ENCODE results near the gene LCLAT1. TPM values are rescaled to one million over a fixed set of nuclear protein-coding genes. Genes with fewer than 3 reads are reported as not detected.
A peak's percentile ranks its signal among the peaks of the same experiment; 100 is the strongest.

LCLAT1 gene
- total and polyA plus RNA-seq, 2 of the 4 experiments (the other 2 are of a cell fraction) = 7.5 to 11.5 TPM

DNA sequence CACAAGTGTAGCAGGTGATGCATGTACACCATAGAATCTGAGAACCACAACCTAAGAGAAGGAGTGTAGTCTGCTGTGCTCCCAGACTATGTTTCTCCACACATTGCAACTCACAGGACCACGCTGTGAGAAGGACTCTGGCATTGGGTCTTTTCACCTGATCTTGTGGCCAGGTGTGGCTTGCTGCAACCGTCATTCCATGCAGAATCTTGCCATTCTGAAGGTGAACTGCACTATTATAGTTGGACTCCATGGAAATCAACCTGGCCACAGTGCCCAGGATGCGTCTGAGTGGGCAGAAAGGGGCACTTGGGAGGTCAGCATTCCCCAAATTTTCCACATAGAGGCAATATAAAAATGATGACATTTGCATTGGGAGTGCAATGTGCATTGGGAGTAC is 237.9 kb downstream of the LCLAT1 start:
- Histone ChIP-seq H2AK9ac (replicated peaks; ENCODE audit: low read depth, low read length, poor library complexity) (no peak overlapping the region), H4K5ac (ENCODE audit: low read depth, low read length) (no peak overlapping the region), H3K9me3 (ENCODE audit: control insufficient read depth, insufficient read depth, low read length) (no peaks in the 10 kb centered on the region), H3K18ac (ENCODE audit: low read depth, low read length) (no peak overlapping the region), H3K27me3 (ENCODE audit: control insufficient read depth, insufficient read depth, low read length) (no peaks in the 10 kb centered on the region), H2AK5ac (ENCODE audit: low read depth, low read length) (no peak overlapping the region), H3K9ac (ENCODE audit: low read depth, low read length) (no peak overlapping the region), H3K79me1 (ENCODE audit: low read depth in 1 of 2, low read length in 2 of 2) (no peaks in the 10 kb centered on the region), H3K4me3 (ENCODE audit: insufficient read depth, low read depth, low read length) (no peak overlapping the region), H3K4me2 (ENCODE audit: low read depth, low read length) (no peak overlapping the region), H2BK20ac (ENCODE audit: low read depth, low read length) (no peak overlapping the region), H3K14ac (replicated peaks; ENCODE audit: low read depth, low read length) (no peak overlapping the region), H2AFZ (replicated peaks; ENCODE audit: low read length, poor library complexity) (peak overlapping the region; percentile 46), H2BK15ac (ENCODE audit: low read depth, low read length) (no peak overlapping the region), H4K91ac (ENCODE audit: insufficient read depth, low read depth, low read length) (no peak overlapping the region), H4K20me1 (ENCODE audit: insufficient read depth, low read length) (no peaks in the 10 kb centered on the region), H4K8ac (ENCODE audit: low read depth in 2 of 2, low read length in 2 of 2) (no peak overlapping the region), H2BK5ac (ENCODE audit: low read depth, low read length, poor library complexity, severe bottlenecking) (no peak overlapping the region), H3K4ac (ENCODE audit: low read depth, low read length) (no peak overlapping the region), H3K9me1 (ENCODE audit: insufficient read depth, low read length) (no peaks in the 10 kb centered on the region), H3K27ac (ENCODE audit: insufficient read depth, low read length) (no peak overlapping the region), H3K56ac (ENCODE audit: extremely low read depth, insufficient read depth, low read length) (no peak overlapping the region), H3K4me1 (ENCODE audit: control insufficient read depth, insufficient read depth, low read length) (peaks cover 2% of the 10 kb centered on the region; the same call in 1 of the 2 replicates), H3K23ac (ENCODE audit: low read depth, low read length) (no peak overlapping the region), H3K36me3 (ENCODE audit: control insufficient read depth, insufficient read depth, low read length) (no peaks in the 10 kb centered on the region), H2BK120ac (ENCODE audit: low read depth, low read length) (no peak overlapping the region)
- 80% methylated on average over 1 of the region's 3 CpGs; no CpG with 5 or more reads in 1 of the 2 experiments for WGBS, 2 experiments (ENCODE audit: extremely low coverage in 2 of 2, insufficient read length in 1 of 2)
- no TSS peak for BruUV-seq (replicated peaks)
- ChIA-PET POLR2A (ENCODE audit: unreplicated experiment) (no interaction called here), CTCF (no interaction called here)
- DNase-seq (no peak), ATAC-seq (ENCODE audit: low read depth) (no peak)
- intact Hi-C loops (cut with micrococcal nuclease) (no loop called here), in situ Hi-C loops (cut with MboI; ENCODE audit: low sequenced_read_pairs) (no loop called here), dilution Hi-C loops (cut with HindIII; ENCODE audit: low sequenced_read_pairs, unreplicated experiment) (no loop called here)
- no peak for TF ChIP-seq RFX5 (IDR thresholded peaks at IDR 0.05; ENCODE audit: low read depth, low read length)
- TF ChIP-seq MAFK (IDR thresholded peaks at IDR 0.05; ENCODE audit: low read depth, low read length) = no peak
- TF ChIP-seq POLR2A (IDR thresholded peaks at IDR 0.05; ENCODE audit: low read depth, low read length) = no peak
- no peak for TF ChIP-seq NFE2L2 (IDR thresholded peaks at IDR 0.05; ENCODE audit: low read depth, low read length)
- TF ChIP-seq, protein P1, sequence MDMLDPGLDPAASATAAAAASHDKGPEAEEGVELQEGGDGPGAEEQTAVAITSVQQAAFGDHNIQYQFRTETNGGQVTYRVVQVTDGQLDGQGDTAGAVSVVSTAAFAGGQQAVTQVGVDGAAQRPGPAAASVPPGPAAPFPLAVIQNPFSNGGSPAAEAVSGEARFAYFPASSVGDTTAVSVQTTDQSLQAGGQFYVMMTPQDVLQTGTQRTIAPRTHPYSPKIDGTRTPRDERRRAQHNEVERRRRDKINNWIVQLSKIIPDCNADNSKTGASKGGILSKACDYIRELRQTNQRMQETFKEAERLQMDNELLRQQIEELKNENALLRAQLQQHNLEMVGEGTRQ (IDR thresholded peaks at IDR 0.05; ENCODE audit: low read depth, low read length) = no peak
- TF ChIP-seq CEBPB (IDR thresholded peaks at IDR 0.05; ENCODE audit: low read depth, low read length) = no peak
- TF ChIP-seq, protein P2, sequence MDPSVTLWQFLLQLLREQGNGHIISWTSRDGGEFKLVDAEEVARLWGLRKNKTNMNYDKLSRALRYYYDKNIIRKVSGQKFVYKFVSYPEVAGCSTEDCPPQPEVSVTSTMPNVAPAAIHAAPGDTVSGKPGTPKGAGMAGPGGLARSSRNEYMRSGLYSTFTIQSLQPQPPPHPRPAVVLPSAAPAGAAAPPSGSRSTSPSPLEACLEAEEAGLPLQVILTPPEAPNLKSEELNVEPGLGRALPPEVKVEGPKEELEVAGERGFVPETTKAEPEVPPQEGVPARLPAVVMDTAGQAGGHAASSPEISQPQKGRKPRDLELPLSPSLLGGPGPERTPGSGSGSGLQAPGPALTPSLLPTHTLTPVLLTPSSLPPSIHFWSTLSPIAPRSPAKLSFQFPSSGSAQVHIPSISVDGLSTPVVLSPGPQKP (IDR thresholded peaks at IDR 0.05; ENCODE audit: borderline replicate concordance, low read depth, low read length) = no peak
- TF ChIP-seq FOS (IDR thresholded peaks at IDR 0.05; ENCODE audit: low read depth, low read length) = no peak
